ENCODE results near the gene KLHL41. TPM values are rescaled to one million over a fixed set of nuclear protein-coding genes. Genes with fewer than 3 reads are reported as not detected.

The KLHL41 gene
- under 0.01 and 0.13 TPM in 2 replicates for total RNA-seq

DNA sequence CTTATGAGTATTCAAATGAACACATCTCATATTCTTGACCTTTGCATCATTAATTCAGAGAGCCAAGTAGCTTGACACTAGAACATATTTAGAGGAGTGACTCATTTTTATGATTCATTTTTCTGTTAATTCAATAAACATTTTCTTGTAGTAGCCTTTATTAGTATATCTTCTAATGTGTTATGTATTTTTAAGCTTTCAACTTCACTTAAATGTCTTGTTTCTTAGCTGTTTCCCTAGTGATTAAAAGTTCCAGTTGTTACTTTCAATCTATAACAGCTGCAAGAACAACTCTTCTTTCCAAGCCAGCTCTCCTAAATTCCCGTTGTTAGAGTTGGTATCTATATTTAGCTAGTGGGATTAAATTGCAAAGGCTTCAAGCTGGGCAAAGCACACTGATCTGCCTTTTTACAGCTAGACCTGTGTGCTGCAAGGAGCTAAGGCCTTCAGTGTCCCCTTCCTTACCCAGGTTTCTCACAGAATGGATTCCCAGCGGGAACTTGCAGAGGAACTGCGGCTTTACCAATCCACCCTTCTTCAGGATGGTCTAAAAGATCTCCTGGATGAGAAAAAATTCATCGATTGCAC is at the start of gene KLHL41:
Gene KLHL41, plus strand, starts transcription at position 405 of the 588 bp plus-strand sequence. Its CDS starts 77 bp downstream, at position 482.
- peak in 1 of 2 donors; percentile 7 for DNase-seq (ENCODE audit: low read depth in 2 of 2)

DNA sequence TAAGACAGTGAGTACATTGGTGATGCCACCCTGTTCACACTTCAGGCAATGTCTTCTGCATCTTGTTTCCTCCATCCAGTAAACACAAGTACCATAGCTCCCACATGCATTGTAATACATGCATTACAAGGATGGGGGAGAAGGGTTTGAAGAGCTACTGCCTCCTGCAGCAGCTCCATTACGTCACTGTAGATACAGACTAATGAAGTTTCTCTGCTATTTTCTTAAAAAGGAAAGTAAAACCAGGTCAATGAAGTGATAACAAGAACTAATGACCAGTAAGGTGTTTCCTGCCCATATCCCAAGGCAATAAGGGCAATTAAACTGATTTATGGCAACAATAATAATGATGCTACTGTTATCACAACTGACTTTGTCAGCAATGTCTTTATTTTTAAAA is 48.4 kb upstream of the KLHL41 start:
- DNase-seq (ENCODE audit: low read depth in 2 of 2) = no peak

DNA sequence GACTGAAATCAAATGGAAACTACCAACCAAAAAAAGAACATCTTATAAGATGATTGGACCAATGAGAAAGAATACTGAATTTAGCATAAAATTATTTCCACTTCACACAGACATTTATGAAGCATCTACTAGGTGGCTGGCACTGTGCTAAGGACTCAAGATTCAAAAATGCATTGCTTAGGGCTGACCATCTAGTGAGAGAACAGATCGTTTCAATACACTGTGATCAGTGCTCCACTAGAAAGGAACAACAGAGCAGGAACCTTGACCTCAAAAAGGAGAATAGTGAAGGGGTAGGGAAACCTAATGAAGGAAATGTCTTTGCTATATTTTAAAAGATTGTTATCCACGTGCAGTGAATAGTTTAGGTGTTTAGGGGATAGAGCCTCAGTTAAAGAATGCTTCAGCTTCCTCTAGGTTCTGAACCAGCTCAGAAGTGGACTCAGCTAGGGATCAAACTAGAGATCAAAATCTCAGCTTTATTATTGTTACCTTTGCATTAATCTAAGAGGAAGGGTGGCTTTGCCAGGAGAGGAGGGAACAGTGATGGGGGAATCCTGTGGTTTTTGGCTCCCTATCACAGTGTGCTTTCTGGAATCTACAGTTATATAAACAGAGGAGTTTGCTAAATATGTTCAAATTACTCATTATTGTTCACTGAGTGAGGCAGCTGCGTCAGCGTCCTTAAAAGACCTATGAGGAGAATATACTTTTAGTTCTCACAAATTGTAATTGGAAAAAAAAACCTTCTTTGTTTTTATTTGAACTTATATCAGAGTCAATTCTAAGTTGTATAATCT is 46.4 kb upstream of the KLHL41 start:
- DNase-seq (ENCODE audit: low read depth in 2 of 2) = peak; percentile 26 to 36

DNA sequence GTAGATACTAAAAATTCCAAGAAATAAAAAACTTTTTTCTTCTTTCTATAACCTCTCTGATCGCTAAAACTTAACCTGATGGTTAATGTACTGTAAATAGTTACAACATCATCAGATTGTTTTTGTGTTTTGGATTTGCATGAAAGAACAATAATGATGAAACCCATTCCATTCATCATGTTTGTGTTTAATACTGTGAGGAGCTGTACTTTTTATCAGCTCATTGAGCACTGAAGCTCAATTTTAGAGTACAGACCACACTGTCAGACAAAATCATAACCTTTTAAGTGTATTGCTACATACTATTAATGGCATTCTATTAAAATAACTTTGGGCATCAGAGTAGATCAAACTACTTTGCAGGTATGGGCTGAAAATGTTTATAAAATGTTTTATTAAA is 45.0 kb upstream of the KLHL41 start:
- no peak for DNase-seq (ENCODE audit: low read depth in 2 of 2)

DNA sequence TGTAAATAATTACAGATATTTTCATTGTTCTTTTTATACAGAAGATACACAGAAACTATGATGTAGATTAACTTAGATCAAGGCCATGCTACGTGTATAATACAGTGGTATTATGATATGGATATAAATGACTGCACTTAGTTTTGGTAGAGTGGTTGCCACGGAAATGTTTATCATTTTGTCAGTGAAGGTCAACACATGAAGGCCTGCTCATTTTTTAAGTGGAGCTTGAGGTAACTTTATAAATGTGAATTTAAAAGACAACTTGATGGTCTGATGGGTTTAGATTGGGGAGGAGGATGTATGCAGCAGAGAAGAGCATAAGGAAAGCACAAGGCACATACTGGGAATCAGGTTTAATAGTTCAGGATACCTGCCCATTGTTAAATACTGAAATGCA is 44.6 kb upstream of the KLHL41 start:
- no peak for DNase-seq (ENCODE audit: low read depth in 2 of 2)

DNA sequence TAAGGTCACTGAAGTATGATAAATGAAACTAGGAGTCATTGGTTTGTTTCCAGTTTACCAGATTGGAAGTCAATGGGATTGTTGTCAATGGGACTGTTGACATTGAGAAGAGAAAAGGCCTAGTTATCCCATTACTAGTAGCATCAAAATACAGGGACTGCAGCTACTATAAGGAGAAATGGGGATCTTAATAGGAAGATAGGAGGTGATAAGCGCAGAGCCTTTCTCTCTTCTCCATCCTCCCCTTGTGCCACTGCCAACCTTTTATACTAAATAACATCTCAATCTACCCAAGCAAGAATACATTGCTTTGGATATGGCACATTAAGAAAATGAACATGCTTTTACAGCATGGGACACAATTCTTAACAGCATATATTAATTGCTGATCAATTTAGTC is 40.7 kb upstream of the KLHL41 start:
- no peak for DNase-seq (ENCODE audit: low read depth in 2 of 2)

DNA sequence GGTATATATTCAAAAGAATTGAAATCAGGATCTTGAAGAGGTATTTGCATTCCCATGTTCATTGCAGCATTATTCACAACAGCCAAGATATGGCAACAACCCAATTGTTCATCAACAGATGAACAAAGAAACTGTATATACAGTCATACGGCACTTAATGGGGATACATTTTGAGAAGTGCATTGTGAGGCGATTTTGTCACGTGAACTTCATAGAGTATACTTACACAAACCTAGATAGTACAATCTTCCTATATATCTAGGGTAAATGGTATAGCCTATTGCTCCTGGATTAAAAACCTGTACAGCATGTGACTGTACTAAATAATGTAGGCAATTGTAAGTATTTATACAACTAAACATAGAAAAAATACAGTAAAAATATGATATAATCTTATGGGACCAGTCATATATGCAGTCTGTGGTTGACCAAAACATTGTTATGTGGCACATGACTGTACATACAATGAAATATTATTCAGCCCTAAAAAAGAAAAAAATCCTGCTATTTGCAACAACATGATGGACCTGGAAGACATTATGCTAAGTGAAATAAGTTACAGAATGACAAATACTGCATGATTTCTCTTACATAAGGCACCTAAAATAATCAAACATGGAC is 39.4 kb upstream of the KLHL41 start:
- DNase-seq (ENCODE audit: low read depth in 2 of 2) = no peak

DNA sequence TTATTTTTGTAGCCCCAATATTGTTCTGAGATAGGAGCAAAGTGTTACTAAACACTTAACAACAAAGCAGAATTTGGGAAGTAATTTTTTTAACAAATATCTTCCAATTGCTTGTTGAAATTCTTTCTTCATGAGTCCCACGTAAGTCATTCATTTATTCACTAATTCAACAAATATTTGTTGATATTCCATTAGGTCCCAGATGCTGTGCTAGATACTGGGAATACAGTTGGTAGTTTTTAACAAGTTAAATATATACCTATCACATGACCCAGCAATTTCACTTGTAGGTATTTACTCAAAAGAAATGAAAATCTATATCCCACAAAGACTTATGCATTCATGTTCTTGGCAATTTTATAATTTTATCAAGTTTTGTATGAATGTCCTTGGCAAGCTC is 37.3 kb upstream of the KLHL41 start:
- no peak for DNase-seq (ENCODE audit: low read depth in 2 of 2)

DNA sequence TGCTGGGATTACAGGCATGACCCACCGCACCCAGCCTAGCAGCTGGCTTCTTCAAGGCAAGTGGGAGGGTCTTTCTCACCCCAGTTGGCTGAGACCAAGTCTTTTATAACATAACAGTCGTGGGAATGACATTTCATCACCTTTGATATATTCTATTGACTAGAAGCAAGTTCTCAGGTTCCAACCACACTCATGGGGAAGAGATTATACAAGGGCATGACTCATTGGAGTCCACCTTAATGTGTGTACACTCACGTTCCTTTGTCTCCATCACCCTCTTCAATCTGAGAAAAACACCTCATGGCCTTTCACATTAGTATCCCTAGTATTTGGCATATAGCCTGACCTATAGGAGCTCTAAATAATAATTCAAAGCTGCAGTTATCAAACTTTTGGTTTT is 33.0 kb upstream of the KLHL41 start:
- peak in 1 of 2 donors; percentile 3 for DNase-seq (ENCODE audit: low read depth in 2 of 2)

DNA sequence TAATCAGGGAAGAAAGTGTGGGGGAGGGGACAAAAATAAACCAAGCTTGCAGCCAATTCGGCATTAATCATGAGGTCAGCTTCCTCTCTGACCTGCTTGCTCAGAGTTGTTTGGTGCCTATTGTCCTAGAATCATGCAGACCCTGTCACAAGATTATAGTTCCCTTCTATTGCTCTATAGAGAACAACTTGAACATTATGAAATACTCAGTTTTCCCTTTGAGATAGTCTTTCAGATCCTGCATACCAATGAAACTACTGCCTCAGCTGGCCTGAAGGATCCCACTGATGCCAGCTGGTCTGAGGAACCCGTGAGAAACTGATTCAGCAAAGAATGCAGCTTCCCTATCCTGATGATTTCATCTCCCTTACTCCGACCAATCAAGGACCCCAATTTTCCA is 31.2 kb upstream of the KLHL41 start:
- DNase-seq (ENCODE audit: low read depth in 2 of 2) = peak; percentile 74 to 84

DNA sequence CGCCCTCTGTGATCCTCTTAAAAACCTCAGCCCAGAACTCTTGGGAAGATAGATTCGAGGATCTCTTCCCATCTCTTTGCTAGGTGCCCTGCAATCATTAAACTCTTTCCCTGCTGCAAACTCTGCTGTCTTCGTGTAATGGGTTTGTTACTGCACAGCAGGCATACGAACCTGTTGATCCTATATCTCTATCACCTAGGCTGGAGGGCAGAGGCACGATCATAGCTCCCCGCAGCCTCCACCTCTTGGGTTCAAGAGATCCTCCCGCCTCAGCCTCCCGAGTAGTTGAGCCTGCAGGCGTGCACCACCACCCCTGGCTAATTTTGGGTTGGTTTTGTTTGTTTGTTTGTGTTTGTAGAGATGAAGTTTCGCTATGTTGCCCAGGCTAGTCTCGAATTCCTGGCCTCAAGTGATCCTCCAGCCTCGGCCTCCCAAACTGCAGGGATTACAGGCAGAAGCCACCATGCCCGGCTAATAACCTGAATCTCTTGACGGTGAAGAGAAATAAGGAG is 30.7 kb upstream of the KLHL41 start:
- no peak for DNase-seq (ENCODE audit: low read depth in 2 of 2)

DNA sequence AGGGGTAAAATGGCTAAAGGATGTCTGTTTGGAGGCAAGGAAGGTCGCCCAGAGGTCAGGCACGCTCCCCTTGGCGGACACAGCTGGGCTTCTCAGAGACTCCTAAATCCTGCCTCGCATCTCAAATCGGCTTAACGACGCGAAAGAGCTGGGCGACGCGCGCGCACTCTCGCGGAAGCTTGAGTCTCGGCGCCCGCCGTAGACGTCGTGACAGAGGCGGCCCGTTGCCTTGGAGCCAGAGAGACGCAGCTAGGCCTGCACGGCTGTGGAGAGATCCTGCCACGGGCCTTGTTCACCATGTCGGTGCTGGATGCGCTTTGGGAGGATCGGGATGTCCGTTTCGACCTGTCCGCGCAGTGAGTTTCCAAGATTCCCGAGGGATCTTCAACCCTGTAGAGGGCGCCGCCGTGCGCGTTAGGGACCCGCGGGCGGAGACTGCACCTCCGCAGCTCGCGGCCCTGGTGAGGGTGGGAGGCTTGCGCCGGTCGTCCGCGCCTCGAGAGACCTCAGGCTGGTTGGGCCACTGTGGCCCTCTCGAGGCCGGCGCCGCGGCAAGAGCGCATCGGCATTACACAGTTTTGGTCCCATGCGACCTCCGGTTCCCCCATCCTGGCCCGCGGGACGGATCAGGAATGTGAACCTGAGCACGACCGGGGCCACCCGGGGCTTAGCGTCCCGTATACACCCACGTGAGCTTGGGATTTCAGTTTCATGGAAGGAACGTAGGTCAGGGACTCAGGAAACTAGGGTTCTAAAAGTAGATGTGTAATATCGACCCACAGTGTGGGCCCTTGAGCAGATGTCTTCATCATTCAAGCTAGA is 30.0 kb upstream of the KLHL41 start, which contains the start of gene BBS5:
Gene BBS5, plus strand, starts transcription at position 238 of the 822 bp plus-strand sequence. Its CDS starts 60 bp downstream, at position 298.
- DNase-seq (ENCODE audit: low read depth in 2 of 2) = peak; percentile 59 to 84

DNA sequence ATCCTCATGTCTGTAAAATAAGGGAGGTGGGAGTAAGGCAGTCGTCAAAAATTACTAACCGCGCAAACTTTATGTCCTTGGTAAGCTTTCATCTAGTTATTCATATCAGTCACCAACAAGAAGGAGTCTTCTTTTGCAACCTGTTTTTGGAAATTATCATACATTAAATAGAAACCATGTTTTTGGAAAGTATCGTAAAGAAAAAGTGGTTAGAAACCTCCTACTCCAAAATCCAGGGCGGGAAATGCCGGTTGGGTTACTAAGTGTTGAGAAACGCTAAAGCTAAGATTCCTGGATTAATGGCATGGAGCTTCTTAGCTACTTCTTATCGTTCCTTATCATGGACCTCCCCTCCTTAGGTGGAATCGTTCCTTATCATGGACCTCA is 29.4 kb upstream of the KLHL41 start:
- no peak for DNase-seq (ENCODE audit: low read depth in 2 of 2)

DNA sequence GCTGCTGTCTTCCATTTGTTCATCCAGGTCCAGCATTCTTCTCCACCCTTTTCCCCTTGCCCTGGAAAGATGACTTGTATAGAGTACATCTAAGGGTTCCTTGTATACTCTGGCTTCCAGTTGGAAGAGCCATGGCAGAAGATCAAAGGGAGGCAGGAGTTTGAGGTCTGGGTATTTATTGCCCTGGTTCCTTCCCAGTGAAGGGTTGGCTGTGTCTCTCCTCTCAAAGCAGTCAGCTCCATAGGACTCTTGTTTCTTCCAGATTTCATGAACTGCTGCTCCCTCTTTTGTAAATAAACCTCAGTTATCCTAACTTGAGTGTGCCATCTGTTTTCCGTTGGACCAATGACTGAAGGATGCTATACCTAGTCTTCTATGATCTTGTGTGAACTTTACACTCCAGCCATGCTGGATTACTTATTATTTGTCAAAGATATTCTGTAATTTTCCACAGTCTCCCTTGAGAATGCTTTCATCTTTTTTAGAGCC is 23.8 kb upstream of the KLHL41 start:
- no peak for DNase-seq (ENCODE audit: low read depth in 2 of 2)

DNA sequence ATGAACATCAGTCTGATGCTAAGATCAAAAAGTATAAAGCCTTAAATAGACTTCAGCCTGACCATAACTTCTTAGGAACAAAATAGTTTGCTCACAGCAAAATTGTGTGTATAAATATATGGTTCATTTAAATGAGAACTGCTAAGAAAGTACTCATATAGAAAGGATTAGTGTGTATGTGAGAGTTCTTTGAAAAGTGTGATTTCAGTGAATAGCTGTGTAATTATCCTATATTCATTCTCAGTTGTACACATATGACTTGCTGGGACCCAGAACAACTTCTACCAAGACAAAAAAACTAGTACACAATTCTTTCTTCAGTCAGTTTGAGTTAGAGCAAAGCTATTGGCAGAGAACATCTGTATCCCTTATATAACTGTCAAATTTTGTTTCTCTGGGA is 23.0 kb upstream of the KLHL41 start:
- no peak for DNase-seq (ENCODE audit: low read depth in 2 of 2)

DNA sequence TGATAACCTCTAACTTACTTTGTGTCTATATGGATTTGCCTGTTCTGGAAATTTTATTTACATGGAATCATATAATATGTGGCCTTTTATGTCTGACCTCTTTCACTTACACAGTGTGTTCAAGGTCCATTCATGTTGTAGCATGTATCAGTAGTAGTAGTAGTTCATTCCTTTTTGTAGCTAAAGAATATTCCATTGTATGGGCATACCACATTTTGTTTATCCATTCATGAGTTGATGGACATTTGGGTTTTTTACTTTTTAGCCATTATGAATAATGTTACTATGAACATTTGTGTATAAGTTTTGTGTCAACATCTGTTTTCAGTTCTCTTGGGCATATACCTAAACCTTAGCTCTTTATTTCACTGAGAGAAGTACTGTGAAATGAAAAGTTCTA is 18.7 kb upstream of the KLHL41 start:
- no peak for DNase-seq (ENCODE audit: low read depth in 2 of 2)

DNA sequence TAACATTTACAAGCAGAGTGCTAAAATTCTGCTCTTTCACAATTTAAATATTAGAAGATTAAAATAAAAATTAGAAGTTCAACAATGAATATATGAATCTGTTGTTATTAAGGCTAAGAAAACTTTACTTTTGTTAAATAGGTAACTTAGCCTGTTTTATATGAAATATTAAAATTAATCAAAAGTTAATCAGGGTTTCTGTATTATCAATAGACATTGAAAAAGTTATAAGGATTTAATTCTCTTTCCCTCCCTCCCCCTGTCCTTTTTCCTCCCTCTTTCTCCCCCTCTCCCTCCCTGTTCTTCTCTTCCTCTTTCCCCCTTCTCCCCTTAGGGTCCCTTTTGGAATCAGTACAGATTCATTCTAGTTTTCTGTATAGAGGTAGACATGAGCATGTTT is 18.1 kb upstream of the KLHL41 start:
- no peak for DNase-seq (ENCODE audit: low read depth in 2 of 2)

DNA sequence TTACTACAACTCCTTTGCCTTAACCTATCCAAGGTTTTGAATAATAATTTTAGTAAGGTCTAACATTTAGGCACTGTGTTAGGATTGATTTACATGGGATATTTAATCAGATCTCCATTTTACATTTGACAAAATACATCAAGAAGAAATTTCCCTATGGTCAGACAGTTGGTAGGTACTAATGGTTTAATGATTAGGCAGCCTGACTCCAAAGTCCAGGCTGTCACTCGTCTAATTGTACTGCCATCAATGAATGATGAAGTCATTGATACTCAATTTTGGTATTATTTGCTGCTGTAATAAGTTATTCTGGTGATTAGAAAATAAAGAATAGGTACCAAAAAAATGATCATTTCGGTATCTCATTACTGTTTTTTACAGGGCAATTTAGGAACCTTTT is 16.1 kb upstream of the KLHL41 start:
- DNase-seq (ENCODE audit: low read depth in 2 of 2) = no peak

DNA sequence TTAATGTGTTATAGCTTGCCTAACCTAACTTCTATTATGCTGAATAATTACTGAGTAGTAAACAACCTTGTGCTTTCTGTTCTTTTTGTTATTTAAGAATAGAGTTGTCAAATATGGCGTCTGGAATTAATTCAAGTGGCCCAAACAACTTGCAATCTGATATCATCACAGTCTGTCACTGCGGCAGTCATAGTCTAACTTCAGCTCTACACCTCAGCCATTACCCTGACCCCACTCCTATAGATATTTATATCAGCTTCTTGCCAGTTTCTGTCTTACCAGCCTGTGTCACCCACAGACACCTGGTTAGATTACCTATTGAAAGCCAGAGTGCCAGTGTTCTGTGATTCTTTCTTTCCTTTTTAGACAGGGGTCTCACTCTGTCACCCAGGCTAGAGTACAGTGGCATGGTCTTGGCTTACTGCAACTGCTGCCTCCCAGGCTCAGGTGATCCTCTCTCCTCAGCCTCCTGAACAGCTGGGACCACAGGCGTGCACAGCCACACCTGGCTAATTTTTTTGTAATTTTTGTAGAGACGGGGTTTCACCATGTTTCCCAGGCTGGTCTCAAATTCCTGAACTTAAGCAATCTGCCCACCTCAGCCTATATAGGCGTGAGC is 14.1 kb upstream of the KLHL41 start:
- no peak for DNase-seq (ENCODE audit: low read depth in 2 of 2)

DNA sequence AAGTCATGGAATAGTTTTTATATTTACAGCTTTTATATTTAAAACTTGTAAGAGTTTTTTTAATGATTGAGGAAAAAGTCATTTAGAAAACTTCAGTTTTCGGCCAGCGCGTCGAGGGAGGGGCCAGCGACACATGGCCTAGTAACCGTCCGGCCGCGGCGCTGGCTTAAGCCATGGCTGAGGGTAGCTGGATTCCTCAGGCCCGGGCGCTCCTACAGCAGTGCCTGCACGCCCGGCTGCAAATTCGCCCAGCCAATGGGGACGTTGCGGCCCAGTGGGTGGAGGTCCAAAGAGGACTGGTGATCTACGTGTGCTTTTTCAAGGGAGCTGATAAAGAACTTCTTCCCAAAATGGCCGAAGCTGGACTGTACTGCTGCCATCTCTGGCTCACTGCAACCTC is 4.9 kb upstream of the KLHL41 start:
- no peak for DNase-seq (ENCODE audit: low read depth in 2 of 2)

DNA sequence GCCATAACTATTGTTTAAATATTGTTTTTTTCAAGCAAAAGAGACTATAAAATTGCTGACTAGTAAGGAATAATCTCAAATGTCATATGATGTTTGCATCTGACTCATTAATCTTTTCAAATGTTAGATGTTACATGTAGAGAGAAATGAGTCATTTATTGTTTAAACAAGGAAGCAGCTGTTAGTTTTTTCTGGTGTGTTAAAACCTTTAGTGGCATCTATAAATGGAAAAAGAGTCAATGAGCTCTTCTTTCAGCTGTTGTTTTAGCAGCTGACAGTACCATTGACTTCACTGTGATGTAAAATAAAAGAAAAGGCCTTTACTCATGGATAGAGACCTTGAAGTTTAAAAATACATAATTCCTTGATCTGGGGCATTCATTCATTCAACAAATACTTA is 1.8 kb upstream of the KLHL41 start:
- DNase-seq (ENCODE audit: low read depth in 2 of 2) = peak; percentile 85 to 93

Measured in dermis microvascular lymphatic vessel endothelial cell (primary cell).